OCI-LY1 (cell line): ENCODE measurements around the gene PRUNE2.

Experiments
- H2AFZ ChIP-seq: fragments of 200-600 bp; sonication (generic), shearing (Covaris generic); 2 replicates; pipeline ENCODE4 v1.6.0; 2014; ENCODE audit warnings: antibody characterized with exemption, mild to moderate bottlenecking, low read length
- H3F3A ChIP-seq: fragments of 200-600 bp; sonication (generic), shearing (Covaris generic); 2 replicates; pipeline ENCODE4 v1.6.0; 2014; ENCODE audit warnings: mild to moderate bottlenecking, antibody characterized with exemption, low read length, moderate library complexity; ENCODE audit not compliant: insufficient read depth
- H3K27ac ChIP-seq: fragments of 200-600 bp; sonication (generic); 2 replicates; pipeline ENCODE4 v1.5.1; 2014; ENCODE audit warnings: low read length, mixed run types, mild to moderate bottlenecking, low read depth; ENCODE audit not compliant: poor library complexity, severe bottlenecking
- H3K27me3 ChIP-seq: fragments of 200-600 bp; sonication (generic); 2 replicates; pipeline ENCODE4 v1.6.0; 2014; ENCODE audit warnings: antibody characterized with exemption, mild to moderate bottlenecking, low read length, moderate library complexity; ENCODE audit not compliant: insufficient read depth
- H3K36me3 ChIP-seq: fragments of 200-600 bp; sonication (generic); 2 replicates; pipeline ENCODE4 v1.6.1; 2014; ENCODE audit warnings: mild to moderate bottlenecking, antibody characterized with exemption, low read length, moderate library complexity, mixed read lengths; ENCODE audit not compliant: insufficient read depth
- H3K4me1 ChIP-seq: fragments of 200-600 bp; sonication (generic); 2 replicates; pipeline ENCODE4 v1.5.1; 2014; ENCODE audit warnings: mild to moderate bottlenecking, low read length, moderate library complexity; ENCODE audit not compliant: insufficient read depth, severe bottlenecking
- H3K4me2 ChIP-seq: fragments of 200-600 bp; sonication (generic), shearing (Covaris generic); 2 replicates; pipeline ENCODE4 v1.6.1; 2014; ENCODE audit warnings: low read length
- H3K4me3 ChIP-seq: fragments of 200-600 bp; sonication (generic); 2 replicates; pipeline ENCODE4 v1.5.1; 2014; ENCODE audit warnings: low read length, low read depth, mild to moderate bottlenecking, mixed read lengths; ENCODE audit not compliant: poor library complexity, severe bottlenecking
- H3K79me2 ChIP-seq: fragments of 200-600 bp; shearing (Covaris generic); 2 replicates; pipeline ENCODE4 v1.6.1; 2016; ENCODE audit warnings: mixed run types, low read length, mixed read lengths; ENCODE audit not compliant: insufficient read depth
- H3K9ac ChIP-seq: fragments of 200-600 bp; sonication (generic), shearing (Covaris generic); 2 replicates; pipeline ENCODE4 v1.6.1; 2014; ENCODE audit warnings: mild to moderate bottlenecking, low read length, mixed read lengths
- H3K9me2 ChIP-seq: fragments of 200-600 bp; sonication (generic), shearing (Covaris generic); 2 replicates; pipeline ENCODE4 v1.6.1; 2014; ENCODE audit warnings: low read depth, mild to moderate bottlenecking, low read length, mixed read lengths
- H3K9me3 ChIP-seq: fragments of 200-600 bp; shearing (Covaris generic); 2 replicates; pipeline ENCODE4 v1.6.1; 2014; ENCODE audit warnings: low read length, mixed read lengths
- H4K20me1 ChIP-seq: fragments of 200-600 bp; sonication (generic), shearing (Covaris generic); 2 replicates; pipeline ENCODE4 v1.6.0; 2016; ENCODE audit warnings: mild to moderate bottlenecking, low read length; ENCODE audit not compliant: insufficient read depth
- CTCF ChIP-seq: fragments of 200-600 bp; sonication (generic), shearing (Covaris generic); IDR thresholded peaks from 2 replicates; pipeline ENCODE4 v1.5.1; 2017; ENCODE audit warnings: mild to moderate bottlenecking, antibody characterized with exemption, low read length, moderate library complexity, mixed read lengths
- EZH2 ChIP-seq: fragments of 200-600 bp; sonication (generic), shearing (Covaris generic); IDR thresholded peaks from 2 replicates; pipeline ENCODE4 v1.8.0; 2017; ENCODE audit warnings: borderline replicate concordance, mixed run types, mild to moderate bottlenecking, antibody characterized with exemption, low read length, moderate library complexity, mixed read lengths

PRUNE2 gene

GRCh38 chr9:76944011-76944410 lies 38.1 kb upstream of the PRUNE2 start:
- TF ChIP-seq EZH2 (no peak), CTCF (no peak)
- H3K4me3 ChIP-seq: no peak overlapping the region
- H3K27me3 ChIP-seq: no peaks in the 10 kb centered on the region; the same call in 1 of the 2 replicates
- H3K27ac ChIP-seq: no peak overlapping the region
- H3K9ac ChIP-seq: no peak overlapping the region
- no peaks in the 10 kb centered on the region for H3K36me3 ChIP-seq
- H3K4me1 ChIP-seq: no peaks in the 10 kb centered on the region
- no peak overlapping the region for H3K4me2 ChIP-seq
- H3F3A ChIP-seq: no peaks in the 10 kb centered on the region
- no peaks in the 10 kb centered on the region for H3K9me2 ChIP-seq
- no peaks in the 10 kb centered on the region for H3K79me2 ChIP-seq
- H4K20me1 ChIP-seq: no peaks in the 10 kb centered on the region
- no peaks in the 10 kb centered on the region for H3K9me3 ChIP-seq
- no peak overlapping the region for H2AFZ ChIP-seq

GRCh38 chr9:76943054-76943453 lies 37.1 kb upstream of the PRUNE2 start:
- no peaks in the 10 kb centered on the region for H3F3A ChIP-seq
- H4K20me1 ChIP-seq: no peaks in the 10 kb centered on the region
- H3K27me3 ChIP-seq: no peaks in the 10 kb centered on the region; the same call in 1 of the 2 replicates
- no peaks in the 10 kb centered on the region for H3K4me1 ChIP-seq
- H3K9me3 ChIP-seq: no peaks in the 10 kb centered on the region
- no peak overlapping the region for H3K4me3 ChIP-seq
- H3K4me2 ChIP-seq: no peak overlapping the region
- H3K79me2 ChIP-seq: no peaks in the 10 kb centered on the region
- H2AFZ ChIP-seq: no peak overlapping the region
- H3K9me2 ChIP-seq: no peaks in the 10 kb centered on the region
- no peak overlapping the region for H3K27ac ChIP-seq
- TF ChIP-seq CTCF: no peak
- TF ChIP-seq EZH2: no peak
- no peak overlapping the region for H3K9ac ChIP-seq
- H3K36me3 ChIP-seq: no peaks in the 10 kb centered on the region

- H2AFZ ChIP-seq: no peak overlapping the region
- no peaks in the 10 kb centered on the region for H3K4me1 ChIP-seq
- H3K9me2 ChIP-seq: no peaks in the 10 kb centered on the region
- no peaks in the 10 kb centered on the region for H3K36me3 ChIP-seq
- no peak overlapping the region for H3K9ac ChIP-seq
- H4K20me1 ChIP-seq: no peaks in the 10 kb centered on the region
- no peaks in the 10 kb centered on the region for H3K27me3 ChIP-seq
- H3F3A ChIP-seq: no peaks in the 10 kb centered on the region
- no peak overlapping the region for H3K4me3 ChIP-seq
- TF ChIP-seq EZH2: no peak
- TF ChIP-seq CTCF: no peak
- H3K27ac ChIP-seq: no peak overlapping the region
- no peaks in the 10 kb centered on the region for H3K9me3 ChIP-seq
- H3K79me2 ChIP-seq: no peaks in the 10 kb centered on the region
- no peak overlapping the region for H3K4me2 ChIP-seq
These were observed 26.8 kb upstream of the PRUNE2 start for GRCh38 chr9:76932757-76933156.
